A549 (cell line): Measurements from ENCODE around the gene ART1. TPM values are rescaled to one million over a fixed set of nuclear protein-coding genes. Genes with fewer than 3 reads are reported as not detected.

ENCODE experiments used
- ATAC-seq, 2 experiments: fragments of 200-7000 bp in 1 of 2; fragments of >200 bp in 1 of 2; cut with Nextera tagmentation in 1 of 2; cut with Tn5 transposase in 1 of 2; 3 replicates each; pipeline versions ENCODE4 v1.8.0 to v1.9.1; 2018 to 2020; ENCODE audit warnings: mild to moderate bottlenecking in 1 of 2, moderate library complexity in 1 of 2
- CTCF ChIA-PET: fragments of 300-600 bp; sonication (Branson Sonifier 250); formaldehyde crosslinking; extraction: SDS; loops from one replicate; lab custom pipeline; 2021; ENCODE audit warnings: antibody characterized with exemption, inconsistent platforms; lab: Yijun Ruan, JAX
- POLR2A ChIA-PET: fragments of 350-600 bp; formaldehyde crosslinking; extraction: SDS; loops from one replicate; lab custom pipeline; 2021; ENCODE audit warnings: antibody characterized with exemption, inconsistent platforms; lab: Yijun Ruan, JAX
- DNase-seq, 2 experiments: peaks; one replicate each; pipeline versions ENCODE4 v3.0.0 to v3.0.0-alpha.2; 2011 to 2016; ENCODE audit warnings: low read depth in 1 of 2, low spot score in 1 of 2
- FAIRE-seq: peaks from 2 replicates; lab custom pipeline; 2011; peaks lifted over from hg19 to GRCh38; lab: Jason Lieb, UNC
- H3K27ac ChIP-seq, 2 experiments: fragments of >200 bp; sonication (Bioruptor Twin); formaldehyde crosslinking; 3 replicates each; pipeline ENCODE4 v1.5.1; 2016 to 2017
- H3K4me1 ChIP-seq: fragments of >200 bp; sonication (Bioruptor Twin); formaldehyde crosslinking; 3 replicates; pipeline ENCODE4 v1.6.1; 2016
- H3K4me2 ChIP-seq: fragments of >200 bp; sonication (Bioruptor Twin); formaldehyde crosslinking; 3 replicates; pipeline ENCODE4 v1.6.1; 2016
- H3K4me3 ChIP-seq: fragments of >200 bp; sonication (Bioruptor Twin); formaldehyde crosslinking; 3 replicates; pipeline ENCODE4 v1.5.1; 2016
- H3K9me3 ChIP-seq: fragments of >200 bp; sonication (Bioruptor Twin); formaldehyde crosslinking; 3 replicates; pipeline ENCODE4 v1.6.1; 2016
- ATOH8 ChIP-seq: fragments of 250-450 bp; sonication (Bioruptor Pico); IDR thresholded peaks from 2 replicates; pipeline ENCODE4 v1.5.0; 2020; ENCODE audit warnings: low read depth, mild to moderate bottlenecking, moderate library complexity
- BCL3 ChIP-seq: fragments of >200 bp; sonication (Bioruptor Twin); formaldehyde crosslinking; IDR thresholded peaks from 3 replicates; pipeline ENCODE4 v1.6.1; 2016
- CTCF ChIP-seq: fragments of >200 bp; sonication (Bioruptor Twin); formaldehyde crosslinking; IDR thresholded peaks from 3 replicates; pipeline ENCODE4 v1.5.1; 2016
- E2F6 ChIP-seq: IDR thresholded peaks from 2 replicates; pipeline ENCODE4 v1.6.1; 2012; ENCODE audit warnings: low read depth, borderline replicate concordance
- EHMT2 ChIP-seq: fragments of 200-600 bp; sonication (generic); IDR thresholded peaks from 2 replicates; pipeline ENCODE4 v1.6.1; 2016; ENCODE audit warnings: antibody characterized with exemption, low read depth, mild to moderate bottlenecking, moderate library complexity
- EP300 ChIP-seq, 2 experiments: fragments of >200 bp; sonication (Bioruptor Twin); formaldehyde crosslinking; IDR thresholded peaks; 2 replicates in 1 of 2; 3 replicates in 1 of 2; pipeline ENCODE4 v1.6.1; 2016 to 2017
- FOXS1 ChIP-seq: fragments of 250-450 bp; sonication (Bioruptor Pico); IDR thresholded peaks from 2 replicates; pipeline ENCODE4 v1.5.0; 2020; ENCODE audit warnings: mild to moderate bottlenecking, moderate library complexity
- GATA3 ChIP-seq: IDR thresholded peaks from 2 replicates; pipeline ENCODE4 v1.6.1; 2012; ENCODE audit warnings: borderline replicate concordance
- HDAC2 ChIP-seq: fragments of 200-600 bp; sonication (generic); IDR thresholded peaks from 2 replicates; pipeline ENCODE4 v1.6.1; 2016
- HOXA7 ChIP-seq: fragments of 250-450 bp; sonication (Bioruptor Pico); IDR thresholded peaks from 2 replicates; pipeline ENCODE4 v1.5.0; 2020; ENCODE audit warnings: mild to moderate bottlenecking, moderate library complexity
- HOXB5 ChIP-seq: fragments of 250-450 bp; sonication (Bioruptor Pico); IDR thresholded peaks from 2 replicates; pipeline ENCODE4 v1.5.0; 2020; ENCODE audit warnings: mild to moderate bottlenecking, moderate library complexity
- JUNB ChIP-seq: fragments of >200 bp; sonication (Bioruptor Twin); formaldehyde crosslinking; IDR thresholded peaks from 2 replicates; pipeline ENCODE4 v1.6.1; 2016
- KDM1A ChIP-seq: fragments of 200-600 bp; sonication (generic); IDR thresholded peaks from 2 replicates; pipeline ENCODE4 v1.6.1; 2016; ENCODE audit warnings: low read depth, mild to moderate bottlenecking
- KDM5A ChIP-seq: fragments of 200-600 bp; sonication (generic); IDR thresholded peaks from 2 replicates; pipeline ENCODE4 v1.6.1; 2016; ENCODE audit warnings: antibody characterized with exemption, mild to moderate bottlenecking
- MYC ChIP-seq: IDR thresholded peaks from 2 replicates; pipeline ENCODE4 v1.6.1; 2012; ENCODE audit warnings: mild to moderate bottlenecking, inconsistent platforms, low read length, improper control_type of control experiment, borderline replicate concordance
- NPAS2 ChIP-seq: fragments of 250-450 bp; sonication (Bioruptor Pico); IDR thresholded peaks from 2 replicates; pipeline ENCODE4 v1.8.0; 2022; ENCODE audit warnings: mild to moderate bottlenecking, moderate library complexity, borderline replicate concordance
- NR3C1 ChIP-seq: fragments of >200 bp; sonication (Bioruptor Twin); formaldehyde crosslinking; IDR thresholded peaks from 3 replicates; pipeline ENCODE4 v1.6.1; 2017
- PBX3 ChIP-seq: IDR thresholded peaks from 2 replicates; pipeline ENCODE4 v1.6.1; 2012
- POLR2A ChIP-seq: IDR thresholded peaks from 2 replicates; pipeline ENCODE4 v1.6.1; 2012; ENCODE audit warnings: mild to moderate bottlenecking, low read length
- POLR2AphosphoS2 ChIP-seq: conservative IDR thresholded peaks from 2 replicates; pipeline ENCODE4 v1.6.1; 2012; ENCODE audit warnings: low read length, improper control_type of control experiment, inconsistent platforms
- RAD21 ChIP-seq, 2 experiments: fragments of >200 bp in 1 of 2; sonication (Bioruptor Twin) in 1 of 2; formaldehyde crosslinking in 1 of 2; IDR thresholded peaks in 1 of 2; conservative IDR thresholded peaks in 1 of 2; 2 replicates in 1 of 2; 3 replicates in 1 of 2; pipeline ENCODE4 v1.6.1; 2012 to 2018; ENCODE audit warnings: inconsistent platforms in 1 of 2
- REST ChIP-seq: fragments of 200-600 bp; sonication (generic); IDR thresholded peaks from 2 replicates; pipeline ENCODE4 v1.6.1; 2016; ENCODE audit warnings: antibody characterized with exemption, mild to moderate bottlenecking, moderate library complexity
- RNF2 ChIP-seq: fragments of 200-600 bp; sonication (generic); IDR thresholded peaks from 2 replicates; pipeline ENCODE4 v1.6.1; 2016; ENCODE audit warnings: low read depth, mild to moderate bottlenecking, antibody characterized with exemption, moderate library complexity, borderline replicate concordance
- SMC3 ChIP-seq: fragments of >200 bp; sonication (Bioruptor Twin); formaldehyde crosslinking; IDR thresholded peaks from 3 replicates; pipeline ENCODE4 v1.6.1; 2018; ENCODE audit warnings: inconsistent platforms
- TP53 ChIP-seq: fragments of 250-450 bp; sonication (Bioruptor Pico); IDR thresholded peaks from 2 replicates; pipeline ENCODE4 v1.5.0; 2021; ENCODE audit warnings: mild to moderate bottlenecking, moderate library complexity
- ZC3H11A ChIP-seq: fragments of 450-650 bp; IDR thresholded peaks from 2 replicates; pipeline ENCODE4 v1.6.1; 2014; ENCODE audit warnings: antibody characterized with exemption, mild to moderate bottlenecking
- ZFP36 ChIP-seq: fragments of 450-650 bp; IDR thresholded peaks from 2 replicates; pipeline ENCODE4 v1.6.1; 2014; ENCODE audit warnings: borderline replicate concordance; ENCODE audit not compliant: partially characterized antibody
- whole genome bisulfite sequencing: methylation state at CpG from one replicate; pipeline ENCODE4 v1.1.6; 2017; ENCODE audit errors: missing lambda C conversion rate; 5-methylcytosine and 5-hydroxymethylcytosine counted together
- polyA plus RNA-seq, 4 experiments: library from polyadenylated mRNA; depleted of rRNA in 3 of 4; stranded (reverse); fragments of >200 nt; fragmentation: RNase III in 1 of 4; extraction: RNeasy Plus Mini Kit Qiagen cat#74134 plus additional on column Dnase treatment in 1 of 4; gene quantifications; 2 replicates in 3 of 4; 3 replicates in 1 of 4; pipeline ENCODE4 v1.2.3, GENCODE V29; 2011 to 2017

ART1 gene
- polyA plus RNA-seq, 2 of the 4 experiments (the other 2 are of a cell fraction), result not detected

- FAIRE-seq (no peak), ATAC-seq (no peak), DNase-seq (no peak)
- 93% methylated on average over 4 of the region's 4 CpGs for WGBS
- H3K4me3 ChIP-seq, result no peak overlapping the region
- ChIA-PET POLR2A (no interaction called here), CTCF (interaction anchor here (0.6 to 1.6 kb wide), 4 partner anchors 9 to 350 kb away, joined by 3 to 5 read pairs (median 4); no protein-coding TSS in a partner anchor)
- no peak overlapping the region for H3K27ac ChIP-seq
- H3K9me3 ChIP-seq, result no peaks in the 10 kb centered on the region
- no peaks in the 10 kb centered on the region for H3K4me1 ChIP-seq
- TF ChIP-seq HDAC2, result no peak
- TF ChIP-seq EHMT2, result no peak
- TF ChIP-seq ZC3H11A, result no peak
- TF ChIP-seq NR3C1, result no peak
- TF ChIP-seq GATA3, result no peak
- no peak for TF ChIP-seq ATOH8
- TF ChIP-seq RAD21 (conservative IDR thresholded peaks at IDR 0.05 in 1 of 2, IDR thresholded peaks at IDR 0.05 in 1 of 2), result no peak
- no peak for TF ChIP-seq SMC3
- no peak for TF ChIP-seq EP300 (IDR thresholded peaks at IDR 0.05)
- no peak for TF ChIP-seq KDM1A
- TF ChIP-seq HOXA7, result no peak
- TF ChIP-seq ZFP36, result no peak
- no peak for TF ChIP-seq NPAS2 (CRISPR knock-in tag)
- no peak for TF ChIP-seq RNF2
- TF ChIP-seq E2F6, result no peak
- no peak for TF ChIP-seq HOXB5 (CRISPR knock-in tag)
- no peak for TF ChIP-seq TP53 (CRISPR knock-in tag)
- TF ChIP-seq POLR2AphosphoS2, result no peak
- TF ChIP-seq CTCF, result no peak
- no peak overlapping the region for H3K4me2 ChIP-seq
These were observed 65.7 kb downstream of the ART1 start for GRCh38 chr11:3710485-3711259.

GRCh38 chr11:3712274-3712673 lies 67.3 kb downstream of the ART1 start:
- Histone ChIP-seq H3K4me2 (no peak overlapping the region), H3K4me3 (no peak overlapping the region), H3K27ac (no peak overlapping the region), H3K4me1 (no peaks in the 10 kb centered on the region), H3K9me3 (no peaks in the 10 kb centered on the region)
- FAIRE-seq (no peak), DNase-seq (no peak), ATAC-seq (no peak)
- WGBS, result 87% methylated on average over 6 of the region's 6 CpGs
- ChIA-PET CTCF (interaction anchor here (1.0 kb wide), 1 partner anchor 37 kb away, joined by 3 read pairs; no protein-coding TSS in a partner anchor), POLR2A (no interaction called here)
- no peak for TF ChIP-seq MYC
- TF ChIP-seq ATOH8, result no peak
- TF ChIP-seq KDM5A, result no peak
- no peak for TF ChIP-seq REST
- no peak for TF ChIP-seq JUNB
- no peak for TF ChIP-seq POLR2A
- no peak for TF ChIP-seq PBX3
- TF ChIP-seq ZC3H11A, result no peak
- no peak for TF ChIP-seq EP300 (IDR thresholded peaks at IDR 0.05)
- TF ChIP-seq RAD21 (conservative IDR thresholded peaks at IDR 0.05 in 1 of 2, IDR thresholded peaks at IDR 0.05 in 1 of 2), result no peak
- TF ChIP-seq HOXA7, result no peak
- no peak for TF ChIP-seq FOXS1 (CRISPR knock-in tag)
- TF ChIP-seq BCL3, result no peak
